22Rv1 (cell line): ENCODE results near the gene KRT9.

ENCODE experiments used
- CTCF ChIP-seq: fragments of 450-650 bp; IDR thresholded peaks from 2 replicates; pipeline ENCODE4 v1.5.1; 2017; ENCODE audit warnings: mild to moderate bottlenecking
- ZFX ChIP-seq: fragments of 450-650 bp; IDR thresholded peaks from 2 replicates; pipeline ENCODE4 v1.6.1; 2017; ENCODE audit warnings: antibody characterized with exemption, borderline replicate concordance

GRCh38 chr17:41520821-41521521 lies 50.9 kb downstream of the KRT9 start:
- TF ChIP-seq CTCF (no peak), ZFX (no peak)
